ENCODE data around the gene KLF12.

Gene KLF12

DNA sequence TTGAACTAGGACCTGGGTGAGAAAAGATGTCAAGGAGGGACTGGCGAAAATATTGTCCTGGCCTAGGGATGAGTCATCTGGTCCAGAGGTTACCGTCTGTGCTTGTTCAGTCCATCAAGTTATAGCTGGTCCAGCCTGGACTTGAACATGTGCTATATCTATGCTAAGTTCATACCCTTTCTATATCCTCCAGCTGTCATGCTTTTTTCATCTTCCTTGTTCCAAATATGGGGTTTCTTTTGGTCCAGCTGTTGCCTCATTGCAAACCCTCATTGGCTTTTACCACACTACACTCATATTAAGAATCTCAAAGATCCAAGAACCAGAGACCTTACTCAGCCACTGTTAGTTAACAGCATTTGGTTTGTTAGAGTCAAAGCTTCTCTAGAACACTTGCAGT lies 19.1 kb upstream of the KLF12 start:
- no peak for DNase-seq (ENCODE audit: low read depth)
- H3K4me3 ChIP-seq (ENCODE audit: low read depth, low read length) = no peak overlapping the region
- TF ChIP-seq, protein P1, sequence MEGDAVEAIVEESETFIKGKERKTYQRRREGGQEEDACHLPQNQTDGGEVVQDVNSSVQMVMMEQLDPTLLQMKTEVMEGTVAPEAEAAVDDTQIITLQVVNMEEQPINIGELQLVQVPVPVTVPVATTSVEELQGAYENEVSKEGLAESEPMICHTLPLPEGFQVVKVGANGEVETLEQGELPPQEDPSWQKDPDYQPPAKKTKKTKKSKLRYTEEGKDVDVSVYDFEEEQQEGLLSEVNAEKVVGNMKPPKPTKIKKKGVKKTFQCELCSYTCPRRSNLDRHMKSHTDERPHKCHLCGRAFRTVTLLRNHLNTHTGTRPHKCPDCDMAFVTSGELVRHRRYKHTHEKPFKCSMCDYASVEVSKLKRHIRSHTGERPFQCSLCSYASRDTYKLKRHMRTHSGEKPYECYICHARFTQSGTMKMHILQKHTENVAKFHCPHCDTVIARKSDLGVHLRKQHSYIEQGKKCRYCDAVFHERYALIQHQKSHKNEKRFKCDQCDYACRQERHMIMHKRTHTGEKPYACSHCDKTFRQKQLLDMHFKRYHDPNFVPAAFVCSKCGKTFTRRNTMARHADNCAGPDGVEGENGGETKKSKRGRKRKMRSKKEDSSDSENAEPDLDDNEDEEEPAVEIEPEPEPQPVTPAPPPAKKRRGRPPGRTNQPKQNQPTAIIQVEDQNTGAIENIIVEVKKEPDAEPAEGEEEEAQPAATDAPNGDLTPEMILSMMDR (IDR thresholded peaks at IDR 0.05; ENCODE audit: low read depth, low read length, missing control alignments) = no peak

DNA sequence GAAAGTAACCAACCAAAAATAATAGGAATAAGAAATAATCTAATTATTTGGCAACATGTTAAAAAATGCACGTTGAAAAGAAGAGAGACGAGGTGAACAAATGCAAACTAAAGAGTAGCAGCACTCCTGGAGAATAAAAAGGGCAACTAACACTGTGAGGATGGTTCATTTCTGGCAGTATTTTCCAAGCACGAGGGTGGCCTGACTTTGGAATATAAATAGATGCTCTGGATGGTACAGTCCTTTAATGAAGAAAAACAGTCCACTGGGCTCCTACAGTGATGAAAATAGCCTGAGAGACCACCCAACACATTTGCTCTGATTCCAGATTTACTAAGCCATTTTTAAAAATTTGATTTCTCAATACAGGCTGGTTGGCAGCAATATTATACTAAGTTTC lies 17.7 kb upstream of the KLF12 start:
- DNase-seq (ENCODE audit: low read depth) = no peak
- H3K4me3 ChIP-seq (ENCODE audit: low read depth, low read length) = no peak overlapping the region
- TF ChIP-seq, protein P1 (IDR thresholded peaks at IDR 0.05; ENCODE audit: low read depth, low read length, missing control alignments) = no peak

DNA sequence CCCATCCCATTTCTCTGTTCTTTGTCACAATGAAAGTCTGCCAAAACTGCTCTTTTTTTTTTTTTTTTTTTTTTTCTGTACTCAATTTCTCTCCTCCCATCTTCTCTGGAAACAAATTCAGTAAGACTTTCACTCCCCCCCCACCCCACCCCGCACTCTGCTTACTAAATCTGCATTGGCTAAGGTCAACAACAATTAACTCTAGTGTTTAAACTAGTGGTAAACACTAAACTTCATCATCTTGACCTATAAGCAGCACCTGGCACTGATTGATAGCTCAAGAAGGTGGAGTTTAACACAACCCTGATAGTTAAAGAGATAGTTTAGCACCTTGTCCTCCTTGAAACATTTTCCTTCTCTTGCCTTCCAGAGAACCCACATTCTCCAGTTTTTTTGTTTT lies 14.1 kb upstream of the KLF12 start:
- no peak overlapping the region for H3K4me3 ChIP-seq (ENCODE audit: low read depth, low read length)
- TF ChIP-seq, protein P1 (IDR thresholded peaks at IDR 0.05; ENCODE audit: low read depth, low read length, missing control alignments) = no peak
- no peak for DNase-seq (ENCODE audit: low read depth)

DNA sequence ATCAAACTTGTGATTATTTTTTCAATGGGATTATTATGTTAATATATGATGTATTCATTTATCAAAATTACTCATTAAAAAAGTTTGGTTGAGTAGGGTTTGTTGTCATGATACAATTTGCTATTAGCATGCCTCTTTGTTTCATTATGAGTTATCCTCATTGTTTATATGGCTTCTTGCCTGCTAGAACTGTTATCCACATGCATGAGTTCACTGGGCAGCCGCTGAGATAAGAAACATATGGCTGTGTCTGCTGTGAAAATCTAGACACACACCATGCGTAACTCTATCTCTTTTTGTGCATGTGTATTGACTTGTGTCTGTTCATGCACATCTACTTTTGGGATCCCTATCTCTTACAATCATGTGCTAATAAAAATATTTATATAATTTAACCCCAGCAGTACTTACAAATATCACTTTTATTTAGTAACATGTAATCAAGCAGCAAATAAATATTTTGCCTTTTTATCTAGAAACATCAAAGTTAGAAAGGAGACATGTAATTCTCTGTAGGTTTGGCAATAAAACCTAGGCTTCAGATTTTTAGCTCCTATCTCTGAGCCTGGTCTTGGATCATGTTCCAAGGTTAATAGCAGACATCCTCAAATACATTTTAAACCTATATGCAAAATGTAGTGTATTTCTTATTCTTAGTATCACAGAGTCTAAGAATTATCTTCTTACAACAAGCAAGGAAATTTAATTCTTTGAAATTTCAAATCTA lies 11.2 kb upstream of the KLF12 start:
- TF ChIP-seq, protein P1 (IDR thresholded peaks at IDR 0.05; ENCODE audit: low read depth, low read length, missing control alignments) = no peak
- H3K4me3 ChIP-seq (ENCODE audit: low read depth, low read length) = no peak overlapping the region
- no peak for DNase-seq (ENCODE audit: low read depth)

DNA sequence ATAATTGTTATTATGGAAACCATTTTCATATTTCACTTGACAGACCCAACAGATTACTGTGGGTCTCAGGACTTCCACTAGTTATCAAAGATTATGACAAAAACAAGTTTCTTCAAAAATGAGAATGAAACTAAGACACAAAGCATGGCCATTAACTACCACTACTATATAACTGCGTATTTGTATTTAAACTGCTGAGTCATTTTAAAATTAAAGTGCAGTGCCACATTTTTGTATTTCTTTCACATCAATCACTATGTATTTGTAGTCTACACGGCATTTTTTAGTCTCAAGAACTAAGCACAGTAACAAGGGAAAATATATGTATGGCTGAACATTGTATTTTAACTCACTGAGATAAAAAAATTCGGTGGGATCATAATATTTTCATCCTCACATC lies 10.1 kb upstream of the KLF12 start:
- no peak for DNase-seq (ENCODE audit: low read depth)
- TF ChIP-seq, protein P1 (IDR thresholded peaks at IDR 0.05; ENCODE audit: low read depth, low read length, missing control alignments) = no peak
- no peak overlapping the region for H3K4me3 ChIP-seq (ENCODE audit: low read depth, low read length)

DNA sequence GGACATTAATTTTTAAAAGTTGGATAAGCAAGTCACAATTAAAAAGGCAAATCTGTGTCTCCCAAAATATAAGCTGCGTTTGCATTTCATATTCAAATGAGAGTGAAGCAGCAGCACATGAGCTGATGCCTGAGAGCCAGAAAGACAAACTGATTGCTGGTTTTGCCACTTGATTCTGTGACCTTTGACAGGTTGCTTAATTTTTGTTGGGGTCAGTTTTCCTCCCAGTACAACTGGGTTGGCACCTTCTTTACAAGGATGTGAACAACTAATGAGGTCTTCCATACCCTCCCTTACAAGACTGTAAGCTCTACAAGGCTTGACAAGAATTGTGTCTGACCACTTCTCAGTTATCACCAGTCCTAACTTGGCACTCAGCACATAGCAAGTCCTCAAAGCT lies 8.1 kb upstream of the KLF12 start:
- DNase-seq (ENCODE audit: low read depth) = no peak
- no peak overlapping the region for H3K4me3 ChIP-seq (ENCODE audit: low read depth, low read length)
- TF ChIP-seq, protein P1 (IDR thresholded peaks at IDR 0.05; ENCODE audit: low read depth, low read length, missing control alignments) = no peak

DNA sequence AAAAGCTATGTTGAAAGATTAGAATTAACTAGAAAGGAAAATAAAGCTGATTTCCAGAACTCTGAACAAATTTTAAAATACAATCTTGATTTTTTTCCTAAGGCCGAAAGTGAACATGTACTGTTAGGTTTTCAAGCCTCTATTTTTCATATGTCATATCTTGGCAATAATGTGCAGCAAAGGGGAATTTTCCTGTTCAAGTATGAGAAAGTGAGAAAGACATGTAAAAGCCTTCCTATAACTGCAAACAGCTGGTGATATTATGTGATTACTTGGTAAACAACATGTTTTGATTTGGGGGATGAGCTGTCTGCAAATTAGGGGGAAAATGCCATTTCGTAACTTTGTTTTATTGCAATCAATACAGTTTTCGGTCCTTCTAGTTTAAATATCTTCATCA lies 4.0 kb upstream of the KLF12 start:
- TF ChIP-seq, protein P1 (IDR thresholded peaks at IDR 0.05; ENCODE audit: low read depth, low read length, missing control alignments) = no peak
- no peak overlapping the region for H3K4me3 ChIP-seq (ENCODE audit: low read depth, low read length)

More for the DNA sequence above, 4.0 kb upstream of the KLF12 start:
- DNase-seq (ENCODE audit: low read depth) = no peak

Data from GM12864 (cell line).